ENCODE data around the gene TRIM38.
"Not testable (repeated sequence)": the region's sequence is repeated elsewhere in the genome, so short reads cannot be mapped to it uniquely, and the experiment has no call there.

The TRIM38 gene

DNA sequence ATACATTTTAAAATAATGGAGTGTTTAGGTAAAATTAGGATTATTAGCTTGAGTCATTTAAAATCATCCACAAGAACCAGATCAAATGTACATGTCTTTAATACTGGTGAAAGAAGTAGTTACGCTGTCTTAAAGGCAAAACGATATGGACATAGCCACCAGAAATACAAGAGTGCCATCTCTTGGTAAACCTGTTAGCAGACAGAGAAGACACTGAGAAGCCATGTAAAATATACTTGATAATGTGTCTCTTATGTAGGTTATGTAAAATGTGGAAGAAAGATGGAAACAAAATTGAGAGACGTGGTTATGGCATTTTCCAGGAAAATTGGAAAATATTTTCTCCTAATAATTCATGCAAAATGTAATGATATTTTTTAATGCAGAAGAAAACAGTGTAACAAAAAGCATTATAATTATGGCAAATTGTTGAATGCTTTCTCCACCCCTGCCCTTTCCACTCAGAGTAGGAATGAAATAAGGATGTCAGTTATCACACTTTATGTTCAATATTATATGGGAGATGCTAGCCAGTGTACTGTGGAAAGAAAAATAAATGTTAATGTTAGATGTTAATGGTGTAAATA lies 19.9 kb upstream of the TRIM38 start:
- Histone ChIP-seq H3K9ac (ENCODE audit: low read depth in 1 of 2, low read length in 2 of 2) (no peak overlapping the region), H3K27me3 (ENCODE audit: control insufficient read depth in 1 of 2, insufficient read depth in 2 of 2, low read length in 2 of 2) (peaks cover 0 to 1% of the 10 kb centered on the region in 2 donors), H3K9me3 (ENCODE audit: control insufficient read depth in 1 of 2, low read length in 2 of 2) (no peaks in the 10 kb centered on the region), H3K4me3 (ENCODE audit: low read depth in 1 of 2, low read length in 2 of 2) (no peak overlapping the region), H3K27ac (ENCODE audit: low read depth, low read length) (no peak overlapping the region), H3K4me1 (ENCODE audit: control insufficient read depth in 1 of 2, insufficient read depth in 2 of 2, low read length in 2 of 2) (no peaks in the 10 kb centered on the region), H3K36me3 (ENCODE audit: control insufficient read depth in 1 of 2, insufficient read depth in 2 of 2, low read length in 2 of 2) (no peaks in the 10 kb centered on the region)

DNA sequence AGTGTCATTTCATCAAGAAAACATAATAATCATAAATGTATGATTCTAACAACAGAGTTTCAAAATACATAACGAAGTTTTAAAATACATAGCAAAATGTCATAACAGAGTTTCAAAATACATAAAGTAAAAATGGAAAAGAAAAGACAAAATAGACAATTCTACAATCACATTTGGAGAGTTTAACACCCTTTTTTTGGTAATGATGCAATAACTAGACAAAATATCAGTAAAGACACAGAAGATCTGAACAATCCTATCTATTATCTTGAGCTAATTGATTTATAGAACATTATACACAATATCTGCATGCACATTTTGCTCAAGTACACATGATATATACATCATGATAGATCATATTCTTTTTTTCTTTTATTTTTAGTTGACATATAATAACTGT lies 18.7 kb upstream of the TRIM38 start:
- no peaks in the 10 kb centered on the region for H3K27me3 ChIP-seq (ENCODE audit: control insufficient read depth in 1 of 2, insufficient read depth in 2 of 2, low read length in 2 of 2)
- no peak overlapping the region for H3K4me3 ChIP-seq (ENCODE audit: low read depth in 1 of 2, low read length in 2 of 2)
- no peak overlapping the region for H3K27ac ChIP-seq (ENCODE audit: low read depth, low read length)
- H3K4me1 ChIP-seq (ENCODE audit: control insufficient read depth in 1 of 2, insufficient read depth in 2 of 2, low read length in 2 of 2), result no peaks in the 10 kb centered on the region
- no peaks in the 10 kb centered on the region for H3K36me3 ChIP-seq (ENCODE audit: control insufficient read depth in 1 of 2, insufficient read depth in 2 of 2, low read length in 2 of 2)
- H3K9me3 ChIP-seq (ENCODE audit: control insufficient read depth in 1 of 2, low read length in 2 of 2), result no peaks in the 10 kb centered on the region
- no peak overlapping the region for H3K9ac ChIP-seq (ENCODE audit: low read depth in 1 of 2, low read length in 2 of 2)

- Histone ChIP-seq H3K4me1 (ENCODE audit: control insufficient read depth in 1 of 2, insufficient read depth in 2 of 2, low read length in 2 of 2) (no peaks in the 10 kb centered on the region), H3K4me3 (ENCODE audit: low read depth in 1 of 2, low read length in 2 of 2) (no peak overlapping the region), H3K36me3 (ENCODE audit: control insufficient read depth in 1 of 2, insufficient read depth in 2 of 2, low read length in 2 of 2) (no peaks in the 10 kb centered on the region), H3K9ac (ENCODE audit: low read depth in 1 of 2, low read length in 2 of 2) (no peak overlapping the region), H3K27ac (ENCODE audit: low read depth, low read length) (no peak overlapping the region), H3K27me3 (ENCODE audit: control insufficient read depth in 1 of 2, insufficient read depth in 2 of 2, low read length in 2 of 2) (no peaks in the 10 kb centered on the region), H3K9me3 (ENCODE audit: control insufficient read depth in 1 of 2, low read length in 2 of 2) (no peaks in the 10 kb centered on the region)
Measured at GRCh38 chr6:25944688-25945574, 17.7 kb upstream of the TRIM38 start.

DNA sequence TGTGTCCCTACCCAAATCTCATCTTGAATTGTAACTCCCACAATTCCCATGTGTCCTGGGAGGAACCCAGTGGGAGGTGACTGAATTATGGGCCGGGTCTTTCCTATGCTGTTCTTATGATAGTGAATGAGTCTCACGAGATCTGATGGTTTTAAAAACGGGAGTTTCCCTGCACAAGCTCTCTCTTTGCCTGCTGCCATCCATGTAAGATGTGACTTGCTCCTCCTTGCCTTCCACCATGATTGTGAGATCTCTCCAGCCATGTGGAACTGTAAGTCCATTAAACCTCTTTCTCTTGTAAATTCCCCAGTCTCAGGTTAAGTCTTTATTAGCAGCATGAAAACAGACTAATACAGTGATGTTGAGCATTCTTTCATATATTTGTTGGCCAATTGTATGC lies 16.9 kb upstream of the TRIM38 start:
- H3K9me3 ChIP-seq (ENCODE audit: control insufficient read depth in 1 of 2, low read length in 2 of 2); H3K4me3 ChIP-seq (ENCODE audit: low read depth in 1 of 2, low read length in 2 of 2); H3K27me3 ChIP-seq (ENCODE audit: control insufficient read depth in 1 of 2, insufficient read depth in 2 of 2, low read length in 2 of 2); H3K4me1 ChIP-seq (ENCODE audit: control insufficient read depth in 1 of 2, insufficient read depth in 2 of 2, low read length in 2 of 2); H3K27ac ChIP-seq (ENCODE audit: low read depth, low read length); H3K9ac ChIP-seq (ENCODE audit: low read depth in 1 of 2, low read length in 2 of 2); H3K36me3 ChIP-seq (ENCODE audit: control insufficient read depth in 1 of 2, insufficient read depth in 2 of 2, low read length in 2 of 2): not testable (repeated sequence)

DNA sequence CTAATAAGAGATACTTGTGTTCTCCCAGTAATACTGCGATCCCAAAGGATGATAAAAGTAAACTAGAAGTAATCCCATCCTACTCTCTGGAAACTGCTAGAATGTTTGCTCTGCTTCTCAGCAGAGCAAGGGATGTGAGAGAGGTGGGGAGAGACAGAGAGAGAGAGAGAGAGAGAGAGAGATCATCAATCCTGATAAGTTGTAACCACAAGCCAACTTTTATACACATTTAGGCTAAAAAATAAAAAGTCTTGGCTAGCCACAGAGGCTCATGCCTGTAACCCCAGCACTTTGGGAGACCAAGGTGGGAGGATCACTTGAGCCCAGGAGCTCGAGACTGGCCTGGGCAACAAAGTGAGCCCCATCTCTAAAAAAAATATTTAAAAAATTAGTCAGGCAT lies 16.0 kb upstream of the TRIM38 start:
- Histone ChIP-seq H3K27ac (ENCODE audit: low read depth, low read length) (no peak overlapping the region), H3K36me3 (ENCODE audit: control insufficient read depth in 1 of 2, insufficient read depth in 2 of 2, low read length in 2 of 2) (no peaks in the 10 kb centered on the region), H3K4me3 (ENCODE audit: low read depth in 1 of 2, low read length in 2 of 2) (no peak overlapping the region), H3K9me3 (ENCODE audit: control insufficient read depth in 1 of 2, low read length in 2 of 2) (no peaks in the 10 kb centered on the region), H3K27me3 (ENCODE audit: control insufficient read depth in 1 of 2, insufficient read depth in 2 of 2, low read length in 2 of 2) (no peaks in the 10 kb centered on the region), H3K9ac (ENCODE audit: low read depth in 1 of 2, low read length in 2 of 2) (no peak overlapping the region), H3K4me1 (ENCODE audit: control insufficient read depth in 1 of 2, insufficient read depth in 2 of 2, low read length in 2 of 2) (no peaks in the 10 kb centered on the region)

GRCh38 chr6:25947492-25947891 lies 15.1 kb upstream of the TRIM38 start:
- H3K4me1 ChIP-seq (ENCODE audit: control insufficient read depth in 1 of 2, insufficient read depth in 2 of 2, low read length in 2 of 2); H3K36me3 ChIP-seq (ENCODE audit: control insufficient read depth in 1 of 2, insufficient read depth in 2 of 2, low read length in 2 of 2); H3K9ac ChIP-seq (ENCODE audit: low read depth in 1 of 2, low read length in 2 of 2); H3K9me3 ChIP-seq (ENCODE audit: control insufficient read depth in 1 of 2, low read length in 2 of 2); H3K4me3 ChIP-seq (ENCODE audit: low read depth in 1 of 2, low read length in 2 of 2); H3K27ac ChIP-seq (ENCODE audit: low read depth, low read length); H3K27me3 ChIP-seq (ENCODE audit: control insufficient read depth in 1 of 2, insufficient read depth in 2 of 2, low read length in 2 of 2): not testable (repeated sequence)

DNA sequence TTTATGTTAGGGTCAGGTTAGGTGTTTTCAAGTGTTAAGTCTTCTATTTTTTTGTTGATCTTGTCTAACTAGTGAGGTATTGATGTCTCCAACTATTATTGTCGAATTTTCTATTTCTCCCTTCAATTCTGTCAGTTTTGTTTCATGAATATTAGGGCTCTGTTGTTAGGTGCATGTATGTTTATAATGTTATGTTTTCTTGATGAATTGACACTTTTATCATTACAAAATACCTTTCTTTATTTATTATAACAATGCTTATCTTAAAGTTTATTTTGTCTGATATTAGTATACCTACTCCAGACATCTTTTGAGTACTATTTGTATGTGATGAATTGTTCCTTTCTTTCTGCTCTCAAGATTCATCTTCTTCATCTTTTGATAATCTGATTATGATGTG lies 12.9 kb upstream of the TRIM38 start:
- H3K9me3 ChIP-seq (ENCODE audit: control insufficient read depth in 1 of 2, low read length in 2 of 2), result no peaks in the 10 kb centered on the region
- no peak overlapping the region for H3K9ac ChIP-seq (ENCODE audit: low read depth in 1 of 2, low read length in 2 of 2)
- H3K36me3 ChIP-seq (ENCODE audit: control insufficient read depth in 1 of 2, insufficient read depth in 2 of 2, low read length in 2 of 2), result no peaks in the 10 kb centered on the region
- no peak overlapping the region for H3K4me3 ChIP-seq (ENCODE audit: low read depth in 1 of 2, low read length in 2 of 2)
- no peaks in the 10 kb centered on the region for H3K27me3 ChIP-seq (ENCODE audit: control insufficient read depth in 1 of 2, insufficient read depth in 2 of 2, low read length in 2 of 2)
- H3K4me1 ChIP-seq (ENCODE audit: control insufficient read depth in 1 of 2, insufficient read depth in 2 of 2, low read length in 2 of 2), result peaks cover 14 to 15% of the 10 kb centered on the region in 2 donors
- no peak overlapping the region for H3K27ac ChIP-seq (ENCODE audit: low read depth, low read length)

GRCh38 chr6:25950297-25950696 lies 12.3 kb upstream of the TRIM38 start:
- Histone ChIP-seq H3K4me3 (ENCODE audit: low read depth in 1 of 2, low read length in 2 of 2) (no peak overlapping the region), H3K9me3 (ENCODE audit: control insufficient read depth in 1 of 2, low read length in 2 of 2) (no peaks in the 10 kb centered on the region), H3K4me1 (ENCODE audit: control insufficient read depth in 1 of 2, insufficient read depth in 2 of 2, low read length in 2 of 2) (peaks cover 14 to 15% of the 10 kb centered on the region in 2 donors), H3K27me3 (ENCODE audit: control insufficient read depth in 1 of 2, insufficient read depth in 2 of 2, low read length in 2 of 2) (no peaks in the 10 kb centered on the region), H3K9ac (ENCODE audit: low read depth in 1 of 2, low read length in 2 of 2) (no peak overlapping the region), H3K36me3 (ENCODE audit: control insufficient read depth in 1 of 2, insufficient read depth in 2 of 2, low read length in 2 of 2) (no peaks in the 10 kb centered on the region), H3K27ac (ENCODE audit: low read depth, low read length) (no peak overlapping the region)

DNA sequence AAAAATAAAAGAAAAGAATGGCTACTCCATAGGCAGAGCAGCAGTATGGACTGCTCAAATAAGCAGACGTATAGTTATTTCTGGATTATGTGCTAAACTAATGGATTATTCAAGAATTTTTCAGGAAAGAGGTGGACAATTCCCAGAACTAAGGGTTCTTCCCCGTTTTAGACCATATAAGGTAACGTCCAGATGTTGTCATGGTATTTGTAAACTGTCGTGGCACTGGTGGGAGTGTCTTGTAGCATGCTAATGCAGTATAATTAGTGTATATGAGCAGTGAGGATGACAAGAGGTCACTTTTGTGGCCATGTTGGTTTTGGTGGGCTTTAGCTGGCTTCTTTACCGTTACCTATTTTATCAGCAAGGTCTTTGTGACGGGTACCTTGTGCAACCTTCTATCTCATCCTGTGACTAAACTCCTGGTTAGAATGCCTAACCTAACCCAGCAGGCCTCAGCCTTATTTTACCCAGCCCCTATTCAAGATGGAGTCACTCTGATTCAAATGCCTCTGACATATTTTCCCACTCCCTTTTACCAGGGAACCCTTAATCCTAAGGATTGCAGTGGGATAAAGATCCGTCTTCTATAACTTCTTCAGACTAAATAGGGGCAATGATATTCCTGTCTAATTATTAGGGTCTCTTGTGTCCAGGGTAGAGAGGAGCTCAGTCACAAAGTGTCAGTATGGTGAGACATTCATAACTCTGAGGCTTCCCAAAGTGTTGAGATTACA lies 11.1 kb upstream of the TRIM38 start:
- Histone ChIP-seq H3K36me3 (ENCODE audit: control insufficient read depth in 1 of 2, insufficient read depth in 2 of 2, low read length in 2 of 2) (no peaks in the 10 kb centered on the region), H3K9ac (ENCODE audit: low read depth in 1 of 2, low read length in 2 of 2) (no peak overlapping the region), H3K4me3 (ENCODE audit: low read depth in 1 of 2, low read length in 2 of 2) (no peak overlapping the region), H3K27me3 (ENCODE audit: control insufficient read depth in 1 of 2, insufficient read depth in 2 of 2, low read length in 2 of 2) (no peaks in the 10 kb centered on the region), H3K4me1 (ENCODE audit: control insufficient read depth in 1 of 2, insufficient read depth in 2 of 2, low read length in 2 of 2) (peaks cover 14 to 15% of the 10 kb centered on the region in 2 donors), H3K9me3 (ENCODE audit: control insufficient read depth in 1 of 2, low read length in 2 of 2) (no peaks in the 10 kb centered on the region), H3K27ac (ENCODE audit: low read depth, low read length) (no peak overlapping the region)

- no peak overlapping the region for H3K27ac ChIP-seq (ENCODE audit: low read depth, low read length)
- no peak overlapping the region for H3K9ac ChIP-seq (ENCODE audit: low read depth in 1 of 2, low read length in 2 of 2)
- peaks cover 14 to 15% of the 10 kb centered on the region in 2 donors for H3K4me1 ChIP-seq (ENCODE audit: control insufficient read depth in 1 of 2, insufficient read depth in 2 of 2, low read length in 2 of 2)
- no peaks in the 10 kb centered on the region for H3K9me3 ChIP-seq (ENCODE audit: control insufficient read depth in 1 of 2, low read length in 2 of 2)
- H3K4me3 ChIP-seq (ENCODE audit: low read depth in 1 of 2, low read length in 2 of 2), result no peak overlapping the region
- H3K27me3 ChIP-seq (ENCODE audit: control insufficient read depth in 1 of 2, insufficient read depth in 2 of 2, low read length in 2 of 2), result no peaks in the 10 kb centered on the region
- no peaks in the 10 kb centered on the region for H3K36me3 ChIP-seq (ENCODE audit: control insufficient read depth in 1 of 2, insufficient read depth in 2 of 2, low read length in 2 of 2)
Measured at GRCh38 chr6:25952535-25952934, 10.1 kb upstream of the TRIM38 start.
